GM18505 (cell line): ENCODE data around the gene CCDC127.

ENCODE experiments used
- ATAC-seq: cut with Tn5 transposase; IDR thresholded peaks from one replicate; pipeline ENCODE4 v1.9.1; 2021; ENCODE audit not compliant: unreplicated experiment
- POLR2A ChIP-seq: IDR thresholded peaks from 4 replicates; pipeline ENCODE4 v1.6.1; 2011; ENCODE audit warnings: borderline replicate concordance; ENCODE audit not compliant: insufficient read depth, insufficient read length; ENCODE audit errors: extremely low read depth

The CCDC127 gene

GRCh38 chr5:190366-191035, 27.5 kb downstream of the CCDC127 start:
- no peak for ATAC-seq
- no peak for TF ChIP-seq POLR2A

GRCh38 chr5:189976-190365, 28.0 kb downstream of the CCDC127 start:
- TF ChIP-seq POLR2A, result no peak
- no peak for ATAC-seq

- no peak for ATAC-seq
- TF ChIP-seq POLR2A, result no peak
Observed at GRCh38 chr5:189486-189885, 28.5 kb downstream of the CCDC127 start.

GRCh38 chr5:188488-189481, 29.2 kb downstream of the CCDC127 start:
- TF ChIP-seq POLR2A, result no peak
- peak; percentile 82 for ATAC-seq

- no peak for TF ChIP-seq POLR2A
- ATAC-seq, result no peak
Observed at GRCh38 chr5:187617-188451, 30.1 kb downstream of the CCDC127 start.

GRCh38 chr5:187042-187431, 30.9 kb downstream of the CCDC127 start:
- TF ChIP-seq POLR2A, result no peak
- ATAC-seq, result no peak

GRCh38 chr5:186091-187041, 31.6 kb downstream of the CCDC127 start:
- ATAC-seq, result no peak
- no peak for TF ChIP-seq POLR2A

- ATAC-seq, result no peak
- TF ChIP-seq POLR2A, result no peak
Observed at GRCh38 chr5:185095-186070, 32.6 kb downstream of the CCDC127 start.

GRCh38 chr5:184471-184870, 33.5 kb downstream of the CCDC127 start:
- ATAC-seq, result no peak

GRCh38 chr5:182126-182525, 35.8 kb downstream of the CCDC127 start:
- no peak for ATAC-seq

More at GRCh38 chr5:184471-184870, 33.5 kb downstream of the CCDC127 start:
- no peak for TF ChIP-seq POLR2A

GRCh38 chr5:181566-181965, 36.4 kb downstream of the CCDC127 start:
- TF ChIP-seq POLR2A, result no peak
- ATAC-seq, result no peak

More at GRCh38 chr5:182126-182525, 35.8 kb downstream of the CCDC127 start:
- no peak for TF ChIP-seq POLR2A
